Measurements from ENCODE around the gene AKAP11. TPM values are rescaled to one million over a fixed set of nuclear protein-coding genes. Genes with fewer than 3 reads are reported as not detected.

Gene AKAP11
- total and polyA plus RNA-seq, 2 of the 13 experiments (the other 11 are each of a cell fraction or from before 2014, with no cell fraction given): 7.2 to 9.8 TPM

GRCh38 chr13:42271337-42272114 is 426 bp upstream of the AKAP11 start (continued):
- no peak for TF ChIP-seq ZHX2 (IDR thresholded peaks at IDR 0.05; ENCODE audit: low read depth)
- peak; percentile 91; the same call in 1 of the 2 replicates for TF ChIP-seq ZHX2 (CRISPR knock-in tag; IDR thresholded peaks at IDR 0.05; ENCODE audit: borderline replicate concordance)
- peak; percentile 78; the same call in 1 of the 2 replicates for TF ChIP-seq IKZF5 (CRISPR knock-in tag; IDR thresholded peaks at IDR 0.05)
- TF ChIP-seq, protein P1, sequence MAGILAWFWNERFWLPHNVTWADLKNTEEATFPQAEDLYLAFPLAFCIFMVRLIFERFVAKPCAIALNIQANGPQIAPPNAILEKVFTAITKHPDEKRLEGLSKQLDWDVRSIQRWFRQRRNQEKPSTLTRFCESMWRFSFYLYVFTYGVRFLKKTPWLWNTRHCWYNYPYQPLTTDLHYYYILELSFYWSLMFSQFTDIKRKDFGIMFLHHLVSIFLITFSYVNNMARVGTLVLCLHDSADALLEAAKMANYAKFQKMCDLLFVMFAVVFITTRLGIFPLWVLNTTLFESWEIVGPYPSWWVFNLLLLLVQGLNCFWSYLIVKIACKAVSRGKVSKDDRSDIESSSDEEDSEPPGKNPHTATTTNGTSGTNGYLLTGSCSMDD (CRISPR knock-in tag; IDR thresholded peaks at IDR 0.05): peak; percentile 73; the same call in 1 of the 2 replicates
- TF ChIP-seq ZNF552 (CRISPR knock-in tag; IDR thresholded peaks at IDR 0.05; ENCODE audit: borderline replicate concordance): no peak
- TF ChIP-seq, protein P2, sequence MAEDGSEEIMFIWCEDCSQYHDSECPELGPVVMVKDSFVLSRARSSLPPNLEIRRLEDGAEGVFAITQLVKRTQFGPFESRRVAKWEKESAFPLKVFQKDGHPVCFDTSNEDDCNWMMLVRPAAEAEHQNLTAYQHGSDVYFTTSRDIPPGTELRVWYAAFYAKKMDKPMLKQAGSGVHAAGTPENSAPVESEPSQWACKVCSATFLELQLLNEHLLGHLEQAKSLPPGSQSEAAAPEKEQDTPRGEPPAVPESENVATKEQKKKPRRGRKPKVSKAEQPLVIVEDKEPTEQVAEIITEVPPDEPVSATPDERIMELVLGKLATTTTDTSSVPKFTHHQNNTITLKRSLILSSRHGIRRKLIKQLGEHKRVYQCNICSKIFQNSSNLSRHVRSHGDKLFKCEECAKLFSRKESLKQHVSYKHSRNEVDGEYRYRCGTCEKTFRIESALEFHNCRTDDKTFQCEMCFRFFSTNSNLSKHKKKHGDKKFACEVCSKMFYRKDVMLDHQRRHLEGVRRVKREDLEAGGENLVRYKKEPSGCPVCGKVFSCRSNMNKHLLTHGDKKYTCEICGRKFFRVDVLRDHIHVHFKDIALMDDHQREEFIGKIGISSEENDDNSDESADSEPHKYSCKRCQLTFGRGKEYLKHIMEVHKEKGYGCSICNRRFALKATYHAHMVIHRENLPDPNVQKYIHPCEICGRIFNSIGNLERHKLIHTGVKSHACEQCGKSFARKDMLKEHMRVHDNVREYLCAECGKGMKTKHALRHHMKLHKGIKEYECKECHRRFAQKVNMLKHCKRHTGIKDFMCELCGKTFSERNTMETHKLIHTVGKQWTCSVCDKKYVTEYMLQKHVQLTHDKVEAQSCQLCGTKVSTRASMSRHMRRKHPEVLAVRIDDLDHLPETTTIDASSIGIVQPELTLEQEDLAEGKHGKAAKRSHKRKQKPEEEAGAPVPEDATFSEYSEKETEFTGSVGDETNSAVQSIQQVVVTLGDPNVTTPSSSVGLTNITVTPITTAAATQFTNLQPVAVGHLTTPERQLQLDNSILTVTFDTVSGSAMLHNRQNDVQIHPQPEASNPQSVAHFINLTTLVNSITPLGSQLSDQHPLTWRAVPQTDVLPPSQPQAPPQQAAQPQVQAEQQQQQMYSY (CRISPR knock-in tag; IDR thresholded peaks at IDR 0.05): peak; percentile 50; the same call in 1 of the 2 replicates
- TF ChIP-seq ZNF792 (CRISPR knock-in tag; IDR thresholded peaks at IDR 0.05): peak; percentile 46; the same call in 1 of the 2 replicates
- TF ChIP-seq CSRNP2 (CRISPR knock-in tag; conservative IDR thresholded peaks at IDR 0.05; ENCODE audit: low read depth): no peak
- TF ChIP-seq HHEX (CRISPR knock-in tag; IDR thresholded peaks at IDR 0.05): no peak
- TF ChIP-seq SRSF4 (IDR thresholded peaks at IDR 0.05; ENCODE audit: low read depth, low read length, poor library complexity, severe bottlenecking): no peak
- peak; percentile 36; the same call in 1 of the 2 replicates for TF ChIP-seq HNF4A (CRISPR knock-in tag; IDR thresholded peaks at IDR 0.05)
- TF ChIP-seq ZNF343 (CRISPR knock-in tag; IDR thresholded peaks at IDR 0.05): no peak
- TF ChIP-seq, protein P3, sequence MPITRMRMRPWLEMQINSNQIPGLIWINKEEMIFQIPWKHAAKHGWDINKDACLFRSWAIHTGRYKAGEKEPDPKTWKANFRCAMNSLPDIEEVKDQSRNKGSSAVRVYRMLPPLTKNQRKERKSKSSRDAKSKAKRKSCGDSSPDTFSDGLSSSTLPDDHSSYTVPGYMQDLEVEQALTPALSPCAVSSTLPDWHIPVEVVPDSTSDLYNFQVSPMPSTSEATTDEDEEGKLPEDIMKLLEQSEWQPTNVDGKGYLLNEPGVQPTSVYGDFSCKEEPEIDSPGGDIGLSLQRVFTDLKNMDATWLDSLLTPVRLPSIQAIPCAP (CRISPR knock-in tag; IDR thresholded peaks at IDR 0.05; ENCODE audit: low read depth): no peak
